HepG2 (cell line): ENCODE measurements around the gene SMAD7. TPM values are rescaled to one million over a fixed set of nuclear protein-coding genes. Genes with fewer than 3 reads are reported as not detected.

Experiments
- CHCHD3 ChIP-seq: sonication (generic); formaldehyde crosslinking; IDR thresholded peaks from 2 replicates; pipeline ENCODE4 v1.8.0; 2022; ENCODE audit warnings: mild to moderate bottlenecking, missing genetic modification reagents, moderate library complexity
- DZIP1 ChIP-seq: sonication (generic); formaldehyde crosslinking; IDR thresholded peaks from 2 replicates; pipeline ENCODE4 v1.5.0; 2020; ENCODE audit warnings: mild to moderate bottlenecking, missing genetic modification reagents
- HMGA1 ChIP-seq: sonication (generic); formaldehyde crosslinking; conservative IDR thresholded peaks from 2 replicates; pipeline ENCODE4 v1.4.0; 2020; ENCODE audit warnings: missing genetic modification reagents
- PATZ1 ChIP-seq: sonication (generic); formaldehyde crosslinking; IDR thresholded peaks from 2 replicates; pipeline ENCODE4 v1.4.0; 2020; ENCODE audit warnings: missing genetic modification reagents
- RBM39 ChIP-seq: fragments of 200-400 bp; formaldehyde crosslinking; IDR thresholded peaks from one replicate; pipeline ENCODE4 v1.6.1; 2018; ENCODE audit warnings: antibody characterized with exemption, mild to moderate bottlenecking, low read depth, low read length; ENCODE audit not compliant: poor library complexity, severe bottlenecking
- SAFB2 ChIP-seq: sonication (generic); formaldehyde crosslinking; IDR thresholded peaks from 2 replicates; pipeline ENCODE4 v1.5.1; 2020; ENCODE audit warnings: missing genetic modification reagents, low read depth, mild to moderate bottlenecking, borderline replicate concordance
- SOX6 ChIP-seq, 2 experiments: fragments of 450-650 bp in 1 of 2; sonication (generic) in 1 of 2; formaldehyde crosslinking in 1 of 2; IDR thresholded peaks; 2 replicates each; pipeline versions ENCODE4 v1.4.0 to v1.6.1; 2017 to 2020; ENCODE audit warnings: antibody characterized with exemption in 1 of 2, mild to moderate bottlenecking in 1 of 2, missing genetic modification reagents in 1 of 2
- ZNF30 ChIP-seq: sonication (generic); formaldehyde crosslinking; IDR thresholded peaks from 2 replicates; pipeline ENCODE4 v1.5.0; 2020; ENCODE audit warnings: mild to moderate bottlenecking, missing genetic modification reagents
- ZNF337 ChIP-seq: sonication (generic); formaldehyde crosslinking; IDR thresholded peaks from 2 replicates; pipeline ENCODE4 v1.5.1; 2020; ENCODE audit warnings: missing genetic modification reagents, low read depth, mild to moderate bottlenecking, borderline replicate concordance
- ZNF367 ChIP-seq: sonication (generic); formaldehyde crosslinking; IDR thresholded peaks from 2 replicates; pipeline ENCODE4 v1.4.0; 2020; ENCODE audit warnings: missing genetic modification reagents, borderline replicate concordance
- ZNF44 ChIP-seq: sonication (generic); formaldehyde crosslinking; IDR thresholded peaks from 2 replicates; pipeline ENCODE4 v1.5.1; 2020; ENCODE audit warnings: mild to moderate bottlenecking, missing genetic modification reagents
- ZNF598 ChIP-seq: sonication (generic); formaldehyde crosslinking; IDR thresholded peaks from 2 replicates; pipeline ENCODE4 v1.5.1; 2020; ENCODE audit warnings: mild to moderate bottlenecking, missing genetic modification reagents, borderline replicate concordance
- ZNF7 ChIP-seq: IDR thresholded peaks from 2 replicates; pipeline ENCODE4 v1.6.1; 2016; ENCODE audit warnings: missing biosample characterization, missing genetic modification reagents
- ZNF776 ChIP-seq: sonication (generic); formaldehyde crosslinking; IDR thresholded peaks from 2 replicates; pipeline ENCODE4 v1.4.0; 2020; ENCODE audit warnings: mild to moderate bottlenecking, missing genetic modification reagents
- polyA plus RNA-seq, 8 experiments: library from polyadenylated mRNA; depleted of rRNA in 3 of 8; stranded (reverse) in 7 of 8; unstranded in 1 of 8; fragments of >200 nt; fragmentation: Illumina TruSeq in 4 of 8; extraction: Trizol in 4 of 8; gene quantifications; 2 replicates each; pipeline versions ENCODE4 v1.2.1 to v1.2.3, GENCODE V29; 2011 to 2016; ENCODE audit warnings: low read depth in 4 of 8, missing spikeins in 1 of 8, mixed read lengths in 1 of 8; ENCODE audit not compliant: insufficient read depth in 1 of 8
- total RNA-seq, 5 experiments: library from RNA; depleted of rRNA; stranded (reverse); fragments of >200 nt; fragmentation: Illumina TruSeq; extraction: Trizol; gene quantifications; 2 replicates each; pipeline ENCODE4 v1.2.3, GENCODE V29; 2016; ENCODE audit warnings: low read depth in 1 of 5
- TF ChIP-seq, protein P1 (sequence below): sonication (generic); formaldehyde crosslinking; IDR thresholded peaks from 2 replicates; pipeline ENCODE4 v1.4.0; 2020; ENCODE audit warnings: missing genetic modification reagents
- TF ChIP-seq, protein P2 (sequence below): sonication (generic); formaldehyde crosslinking; IDR thresholded peaks from 2 replicates; pipeline ENCODE4 v1.8.0; 2022; ENCODE audit warnings: mild to moderate bottlenecking, missing genetic modification reagents; ENCODE audit not compliant: insufficient replicate concordance
- TF ChIP-seq, protein P3 (sequence below): sonication (generic); formaldehyde crosslinking; IDR thresholded peaks from 2 replicates; pipeline ENCODE4 v1.5.0; 2020; ENCODE audit warnings: mild to moderate bottlenecking, missing genetic modification reagents
- TF ChIP-seq, protein P4 (sequence below): sonication (generic); formaldehyde crosslinking; IDR thresholded peaks from 2 replicates; pipeline ENCODE4 v1.4.0; 2020; ENCODE audit warnings: mild to moderate bottlenecking, missing genetic modification reagents

The SMAD7 gene
- total and polyA plus RNA-seq, 2 of the 13 experiments (the other 11 are each of a cell fraction or from before 2014, with no cell fraction given) = 17.4 to 24.7 TPM

GRCh38 chr18:48902856-48903601 lies 47.7 kb downstream of the SMAD7 start (continued):
- TF ChIP-seq PATZ1 (CRISPR knock-in tag) (no peak), ZNF7 (CRISPR knock-in tag) (no peak), RBM39 (no peak), HMGA1 (CRISPR knock-in tag) (no peak), SAFB2 (CRISPR knock-in tag) (no peak), ZNF44 (CRISPR knock-in tag) (no peak), ZNF776 (CRISPR knock-in tag) (no peak), SOX6 (IDR thresholded peaks at IDR 0.05) (no peak), SOX6 (CRISPR knock-in tag; IDR thresholded peaks at IDR 0.05) (no peak), ZNF337 (no peak), DZIP1 (no peak), ZNF367 (no peak), ZNF598 (CRISPR knock-in tag) (no peak), CHCHD3 (no peak), ZNF30 (no peak)
- TF ChIP-seq, protein P1, sequence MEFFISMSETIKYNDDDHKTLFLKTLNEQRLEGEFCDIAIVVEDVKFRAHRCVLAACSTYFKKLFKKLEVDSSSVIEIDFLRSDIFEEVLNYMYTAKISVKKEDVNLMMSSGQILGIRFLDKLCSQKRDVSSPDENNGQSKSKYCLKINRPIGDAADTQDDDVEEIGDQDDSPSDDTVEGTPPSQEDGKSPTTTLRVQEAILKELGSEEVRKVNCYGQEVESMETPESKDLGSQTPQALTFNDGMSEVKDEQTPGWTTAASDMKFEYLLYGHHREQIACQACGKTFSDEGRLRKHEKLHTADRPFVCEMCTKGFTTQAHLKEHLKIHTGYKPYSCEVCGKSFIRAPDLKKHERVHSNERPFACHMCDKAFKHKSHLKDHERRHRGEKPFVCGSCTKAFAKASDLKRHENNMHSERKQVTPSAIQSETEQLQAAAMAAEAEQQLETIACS (CRISPR knock-in tag) = no peak
- TF ChIP-seq, protein P2, sequence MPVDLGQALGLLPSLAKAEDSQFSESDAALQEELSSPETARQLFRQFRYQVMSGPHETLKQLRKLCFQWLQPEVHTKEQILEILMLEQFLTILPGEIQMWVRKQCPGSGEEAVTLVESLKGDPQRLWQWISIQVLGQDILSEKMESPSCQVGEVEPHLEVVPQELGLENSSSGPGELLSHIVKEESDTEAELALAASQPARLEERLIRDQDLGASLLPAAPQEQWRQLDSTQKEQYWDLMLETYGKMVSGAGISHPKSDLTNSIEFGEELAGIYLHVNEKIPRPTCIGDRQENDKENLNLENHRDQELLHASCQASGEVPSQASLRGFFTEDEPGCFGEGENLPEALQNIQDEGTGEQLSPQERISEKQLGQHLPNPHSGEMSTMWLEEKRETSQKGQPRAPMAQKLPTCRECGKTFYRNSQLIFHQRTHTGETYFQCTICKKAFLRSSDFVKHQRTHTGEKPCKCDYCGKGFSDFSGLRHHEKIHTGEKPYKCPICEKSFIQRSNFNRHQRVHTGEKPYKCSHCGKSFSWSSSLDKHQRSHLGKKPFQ (CRISPR knock-in tag) = no peak
- TF ChIP-seq, protein P3, sequence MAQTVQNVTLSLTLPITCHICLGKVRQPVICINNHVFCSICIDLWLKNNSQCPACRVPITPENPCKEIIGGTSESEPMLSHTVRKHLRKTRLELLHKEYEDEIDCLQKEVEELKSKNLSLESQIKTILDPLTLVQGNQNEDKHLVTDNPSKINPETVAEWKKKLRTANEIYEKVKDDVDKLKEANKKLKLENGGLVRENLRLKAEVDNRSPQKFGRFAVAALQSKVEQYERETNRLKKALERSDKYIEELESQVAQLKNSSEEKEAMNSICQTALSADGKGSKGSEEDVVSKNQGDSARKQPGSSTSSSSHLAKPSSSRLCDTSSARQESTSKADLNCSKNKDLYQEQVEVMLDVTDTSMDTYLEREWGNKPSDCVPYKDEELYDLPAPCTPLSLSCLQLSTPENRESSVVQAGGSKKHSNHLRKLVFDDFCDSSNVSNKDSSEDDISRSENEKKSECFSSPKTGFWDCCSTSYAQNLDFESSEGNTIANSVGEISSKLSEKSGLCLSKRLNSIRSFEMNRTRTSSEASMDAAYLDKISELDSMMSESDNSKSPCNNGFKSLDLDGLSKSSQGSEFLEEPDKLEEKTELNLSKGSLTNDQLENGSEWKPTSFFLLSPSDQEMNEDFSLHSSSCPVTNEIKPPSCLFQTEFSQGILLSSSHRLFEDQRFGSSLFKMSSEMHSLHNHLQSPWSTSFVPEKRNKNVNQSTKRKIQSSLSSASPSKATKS (CRISPR knock-in tag) = no peak
- TF ChIP-seq, protein P4, sequence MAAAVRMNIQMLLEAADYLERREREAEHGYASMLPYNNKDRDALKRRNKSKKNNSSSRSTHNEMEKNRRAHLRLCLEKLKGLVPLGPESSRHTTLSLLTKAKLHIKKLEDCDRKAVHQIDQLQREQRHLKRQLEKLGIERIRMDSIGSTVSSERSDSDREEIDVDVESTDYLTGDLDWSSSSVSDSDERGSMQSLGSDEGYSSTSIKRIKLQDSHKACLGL (CRISPR knock-in tag) = no peak
